GM12873 (cell line): ENCODE results near the gene SMKR1.

Experiments used
- CTCF ChIP-seq: IDR thresholded peaks from 2 replicates; pipeline ENCODE4 v1.5.1; 2012; ENCODE audit warnings: low read depth, mild to moderate bottlenecking, moderate library complexity, low read length, control low read depth; ENCODE audit not compliant: insufficient read depth; ENCODE audit errors: missing control alignments

SMKR1 gene

GRCh38 chr7:129550693-129551360 lies 48.5 kb downstream of the SMKR1 start:
- TF ChIP-seq CTCF: no peak

DNA sequence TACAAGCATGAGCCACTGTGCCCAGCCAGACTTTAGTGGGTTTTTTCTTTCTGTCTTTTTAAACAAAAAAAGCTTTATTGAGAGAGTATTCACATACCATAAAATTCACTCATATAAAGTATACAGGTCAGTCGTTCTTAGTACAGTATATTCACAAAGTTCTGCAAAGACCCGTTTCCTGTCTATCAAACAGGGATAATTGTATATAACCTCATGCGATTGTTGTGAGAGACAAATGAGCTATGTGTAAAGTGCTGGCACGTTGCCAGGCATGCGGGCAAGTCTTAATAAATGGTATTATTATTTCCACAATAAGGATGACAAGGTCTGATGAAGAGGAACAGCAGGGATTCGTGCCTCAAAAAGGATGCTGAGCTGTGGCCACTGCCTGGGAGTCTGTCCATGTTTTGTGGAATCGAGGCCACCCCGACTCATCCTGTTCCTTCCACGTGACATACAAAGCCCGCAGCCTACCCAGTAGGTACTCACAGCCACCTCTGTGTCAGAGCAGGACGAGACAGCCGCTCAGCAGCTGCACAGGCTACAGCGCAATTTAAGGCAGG lies 51.6 kb downstream of the SMKR1 start:
- no peak for TF ChIP-seq CTCF

DNA sequence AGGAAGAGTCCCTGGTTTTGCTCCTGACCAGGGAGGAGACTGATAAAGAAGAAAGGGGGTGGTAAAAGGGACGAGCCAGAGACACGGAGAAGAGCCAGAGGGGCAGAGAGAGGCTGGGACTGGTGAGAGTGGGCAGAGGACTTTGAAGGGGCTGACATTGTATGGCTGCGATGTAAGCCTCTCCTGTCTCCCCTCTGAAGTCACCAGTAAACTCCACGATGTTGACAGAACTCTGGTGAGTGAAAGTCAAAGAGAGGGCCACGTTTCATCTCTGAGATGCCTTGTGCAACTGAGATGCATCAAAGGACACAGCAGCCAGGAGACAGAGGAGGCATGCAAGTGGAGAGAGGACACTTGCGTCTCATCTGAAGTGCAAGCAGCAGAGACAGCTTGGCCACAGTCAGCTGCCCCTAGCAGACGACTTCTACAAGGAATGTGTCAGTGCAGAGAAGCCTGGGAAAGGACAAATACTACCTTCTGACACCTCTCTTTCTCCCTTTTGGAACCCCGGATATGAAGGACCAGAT lies 54.3 kb downstream of the SMKR1 start:
- no peak for TF ChIP-seq CTCF

- no peak for TF ChIP-seq CTCF
These were observed 55.6 kb downstream of the SMKR1 start for GRCh38 chr7:129557686-129558481.

DNA sequence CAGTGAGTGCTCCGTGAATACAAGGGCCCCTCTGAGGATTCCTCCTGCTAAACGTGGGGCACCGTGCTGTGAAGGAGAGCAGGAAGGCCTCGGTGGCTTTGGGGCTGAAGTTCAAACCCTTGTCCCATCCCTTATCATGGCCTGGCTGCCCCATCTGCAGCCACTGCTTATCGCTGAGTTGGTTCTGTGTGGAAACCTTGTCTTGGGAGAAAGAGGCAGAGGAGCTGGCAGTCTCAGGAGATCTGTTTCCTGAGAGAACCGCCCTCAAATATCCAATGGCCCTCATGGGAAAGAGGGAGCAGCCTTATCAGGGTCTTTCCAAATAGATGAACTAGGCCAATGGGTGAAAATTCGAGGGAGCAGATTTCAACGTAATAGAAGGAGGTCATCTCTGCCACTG lies 57.2 kb downstream of the SMKR1 start:
- no peak for TF ChIP-seq CTCF

- TF ChIP-seq CTCF: no peak
These were observed 58.5 kb downstream of the SMKR1 start for GRCh38 chr7:129560831-129561230.

DNA sequence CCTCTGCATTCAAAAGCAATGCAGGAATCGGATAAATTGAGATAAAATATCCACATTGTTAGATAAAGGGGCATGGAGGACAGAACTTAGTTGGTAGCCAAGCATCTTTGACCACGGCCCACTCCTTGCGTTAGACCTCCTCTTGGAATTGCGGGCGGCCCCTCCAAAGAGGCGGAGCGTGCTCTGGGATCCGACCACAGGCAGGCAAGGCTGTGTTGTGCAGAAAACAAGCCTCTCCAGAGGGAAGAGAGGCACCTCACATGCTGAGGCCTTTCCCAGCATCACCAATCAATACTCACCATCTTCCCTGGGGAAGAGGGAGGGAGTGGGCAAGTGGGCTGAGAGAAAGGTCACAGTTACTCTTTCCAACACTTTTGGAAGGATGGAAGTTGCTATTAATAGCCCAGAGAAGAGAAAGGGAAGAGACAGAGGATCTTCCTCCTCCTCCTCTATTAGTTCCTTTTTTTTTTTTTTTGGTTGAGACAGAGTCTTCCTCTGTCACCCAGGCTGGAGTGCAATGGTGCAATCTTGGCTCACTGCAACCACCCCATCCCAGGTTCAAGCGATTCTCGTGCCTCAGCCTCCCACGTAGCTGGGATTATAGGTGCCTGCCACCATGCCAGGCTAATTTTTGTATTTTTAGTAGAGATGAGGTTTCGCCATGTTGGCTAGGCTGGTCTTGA lies 59.5 kb downstream of the SMKR1 start:
- no peak for TF ChIP-seq CTCF
